Activated CD4-positive, CD25-positive, alpha-beta regulatory T cell treated with anti-CD3 and anti-CD28 coated beads, Interleukin-2, amount 50 U/mL, for 24 hours (primary cell): Measurements from ENCODE around the gene FOXS1.
A peak's percentile ranks its signal among the peaks of the same experiment; 100 is the strongest.

ENCODE experiments used
- ATAC-seq, 2 donors: fragments of 150-1000 bp; cut with Tn5 transposase; one replicate each; pipeline ENCODE4 v1.10.0; 2021; ENCODE audit warnings: mild to moderate bottlenecking in 1 of 2, moderate library complexity in 1 of 2

Gene FOXS1

DNA sequence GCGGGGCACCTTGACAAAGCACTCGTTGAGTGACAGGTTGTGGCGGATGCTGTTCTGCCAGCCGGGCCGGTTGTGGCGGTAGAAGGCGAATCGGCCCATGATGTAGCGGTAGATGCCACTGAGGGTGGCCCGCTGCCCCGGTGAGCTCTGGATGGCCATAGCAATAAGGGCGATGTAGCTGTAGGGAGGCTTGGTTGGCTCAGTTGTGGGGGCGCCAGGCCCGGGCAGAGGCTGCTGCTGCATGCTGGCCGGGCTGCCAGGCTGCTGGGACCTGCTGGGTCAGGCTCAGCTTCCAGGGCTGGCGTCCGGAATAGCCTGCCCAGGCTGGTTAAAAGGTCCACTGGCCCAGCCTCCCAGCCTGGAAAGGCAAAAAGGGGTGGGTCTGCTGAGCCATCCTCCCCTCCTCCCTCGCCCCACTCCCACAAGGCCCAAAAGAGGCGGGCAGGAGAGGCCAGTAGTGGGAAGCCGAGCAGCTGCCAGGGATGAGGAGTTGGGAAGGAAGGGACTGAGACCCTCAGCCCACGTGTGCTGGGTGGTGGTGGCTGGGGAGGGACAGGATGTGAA lies at the start of gene FOXS1:
TSS of gene FOXS1 (minus strand) at position 305 of the 564 bp plus-strand sequence. CDS start at position 243, 62 bp downstream.
- no peak for ATAC-seq

DNA sequence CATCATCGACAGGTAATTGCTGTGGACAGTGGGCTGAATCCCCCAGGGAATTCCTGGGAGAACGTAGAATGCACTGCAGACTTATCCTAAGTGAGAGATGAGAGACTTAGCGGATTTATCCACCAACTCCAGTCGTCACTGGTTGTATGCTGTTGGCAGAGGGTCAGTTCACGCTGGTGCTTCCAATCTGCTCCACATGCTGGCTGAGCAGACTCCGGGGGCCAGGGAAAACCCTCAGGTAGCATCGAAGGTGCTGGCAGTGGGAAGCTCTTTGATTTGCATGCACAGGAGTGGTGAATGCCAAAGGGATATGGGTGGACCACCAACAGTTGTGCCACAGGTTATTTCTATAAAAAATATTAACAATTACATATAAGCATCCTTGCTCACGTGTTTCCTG lies 45.2 kb upstream of the FOXS1 start:
- no peak for ATAC-seq

DNA sequence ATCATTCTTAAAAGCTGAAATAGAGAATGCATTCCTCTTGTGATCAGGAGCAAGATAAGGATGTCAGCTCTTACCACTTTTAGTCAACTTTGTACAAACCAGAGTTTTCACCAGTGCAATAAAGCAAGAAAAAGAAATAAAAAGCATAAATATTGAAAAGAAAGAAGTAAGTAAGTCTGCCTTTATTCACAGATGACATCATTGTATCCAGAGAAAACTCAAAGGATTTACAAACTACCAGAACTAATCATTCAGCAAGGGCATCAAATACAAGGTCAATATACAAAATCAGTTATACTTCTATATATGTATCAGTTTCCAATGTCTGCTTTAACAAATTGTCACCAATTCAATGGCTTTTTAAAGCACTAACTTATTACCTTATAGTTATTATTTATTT lies 38.4 kb upstream of the FOXS1 start:
- ATAC-seq: no peak

DNA sequence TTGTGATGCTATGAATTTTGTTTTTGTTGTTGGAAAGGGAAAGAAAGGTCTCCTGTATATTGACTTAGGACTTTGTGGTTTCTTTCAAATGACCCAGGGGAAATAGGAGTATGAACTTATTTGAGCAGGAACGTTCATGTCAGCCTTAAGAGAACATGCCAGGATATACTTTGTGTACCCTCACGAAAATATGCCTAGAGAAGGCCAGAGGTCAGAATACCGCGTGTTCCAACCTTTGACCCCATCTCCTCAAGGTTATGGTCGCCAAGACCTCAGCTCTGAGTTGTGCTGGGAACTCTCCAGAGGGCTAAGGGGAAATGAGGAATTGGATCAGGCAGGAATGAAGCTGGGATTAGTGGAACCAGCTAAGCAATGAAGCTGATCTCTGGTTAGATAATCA lies 36.5 kb upstream of the FOXS1 start:
- ATAC-seq: no peak

DNA sequence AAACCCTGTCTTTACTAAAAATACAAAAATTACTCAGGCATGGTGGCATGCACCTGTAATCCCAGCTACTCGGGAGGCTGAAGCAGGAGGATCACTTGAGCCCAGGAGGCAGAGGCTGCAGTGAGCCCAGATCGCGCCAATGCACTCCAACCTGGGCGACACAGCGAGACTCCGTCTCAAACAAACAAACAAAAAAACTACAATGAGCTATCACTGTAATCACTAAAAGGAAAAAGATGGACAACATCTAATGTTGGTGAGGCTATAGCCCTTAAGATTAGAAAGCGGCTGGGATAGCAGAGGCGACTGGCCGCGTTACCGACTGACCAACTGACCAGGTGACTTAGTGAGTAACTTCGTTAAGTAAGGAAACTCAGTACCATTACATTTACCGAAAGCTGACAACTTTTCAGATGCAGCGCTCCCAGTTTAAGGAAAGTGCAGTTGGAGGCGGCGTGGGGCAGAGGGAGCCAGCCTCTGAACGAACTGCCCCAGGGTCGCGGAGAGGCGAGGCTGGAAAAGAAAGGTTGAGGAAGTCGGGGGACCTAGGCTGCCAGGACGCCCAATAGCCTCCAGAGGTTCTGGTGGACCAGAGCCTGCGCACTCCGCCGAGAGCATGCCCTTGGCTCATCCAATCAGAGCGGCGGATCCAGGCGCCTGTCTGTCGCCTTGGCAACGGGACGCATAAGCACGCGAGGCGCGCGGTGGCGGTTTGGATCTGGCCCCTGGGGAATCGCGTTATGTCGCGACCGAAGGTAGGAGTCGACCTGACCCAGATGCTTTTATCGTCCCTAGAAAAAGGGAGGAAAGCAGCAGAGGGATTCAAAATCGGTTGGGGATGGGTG lies 34.0 kb upstream of the FOXS1 start:
- ATAC-seq: peak; percentile 88 to 94

DNA sequence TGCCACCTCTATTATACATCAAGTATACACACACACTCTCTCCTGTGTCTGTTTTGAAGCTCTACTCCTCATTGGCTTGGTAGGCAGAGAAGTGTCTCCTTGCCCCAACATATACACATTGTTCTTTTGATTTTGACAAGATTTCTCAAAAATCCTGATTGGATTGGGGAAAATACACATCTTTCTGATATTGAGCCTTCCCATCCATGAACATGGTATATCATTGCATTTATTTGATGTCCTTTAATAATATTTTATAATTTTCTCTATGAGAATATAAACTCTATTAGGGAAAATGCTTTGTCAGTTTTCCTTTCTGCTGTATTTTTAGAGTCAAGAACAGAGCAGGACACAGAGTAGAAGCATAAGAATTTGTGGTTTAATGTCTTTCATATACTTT lies 32.3 kb upstream of the FOXS1 start:
- no peak for ATAC-seq

DNA sequence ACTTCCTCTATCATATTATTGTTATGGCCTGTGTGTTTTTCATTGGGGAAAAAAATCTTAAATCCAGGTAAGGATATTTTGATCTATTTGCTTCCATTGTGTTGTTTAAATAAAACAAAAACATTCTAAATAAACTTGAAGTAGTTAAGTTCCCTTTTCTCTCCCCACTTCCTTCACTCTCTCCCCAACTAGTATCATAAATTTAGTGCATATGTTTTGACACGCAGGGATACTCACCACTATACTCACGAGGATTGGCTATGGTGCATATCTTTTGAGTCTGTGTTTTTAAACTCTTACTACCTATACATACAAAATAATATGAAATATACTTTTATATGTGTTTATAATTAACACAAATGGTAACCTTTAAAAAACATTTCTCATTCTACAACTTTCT lies 30.3 kb upstream of the FOXS1 start:
- no peak for ATAC-seq

DNA sequence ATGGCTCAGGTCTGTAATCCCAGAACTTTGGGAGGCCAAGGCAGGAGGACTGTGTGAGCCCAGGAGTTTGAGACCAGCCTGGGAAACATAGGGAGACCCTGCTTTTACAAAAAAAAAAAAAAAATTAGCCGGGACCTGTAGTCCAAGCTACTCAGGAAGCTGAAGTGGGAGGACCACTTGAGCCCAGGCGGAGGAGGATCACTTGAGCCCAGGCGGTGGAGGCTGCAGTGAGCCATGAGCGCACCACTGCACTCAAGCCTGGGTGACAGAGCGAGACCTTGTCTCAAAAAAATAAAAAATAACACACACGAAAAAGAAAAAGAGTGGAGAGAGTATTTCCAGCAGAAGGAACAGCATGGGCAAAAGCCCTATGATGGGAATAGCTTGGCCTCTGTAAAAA lies 27.0 kb upstream of the FOXS1 start:
- no peak for ATAC-seq

DNA sequence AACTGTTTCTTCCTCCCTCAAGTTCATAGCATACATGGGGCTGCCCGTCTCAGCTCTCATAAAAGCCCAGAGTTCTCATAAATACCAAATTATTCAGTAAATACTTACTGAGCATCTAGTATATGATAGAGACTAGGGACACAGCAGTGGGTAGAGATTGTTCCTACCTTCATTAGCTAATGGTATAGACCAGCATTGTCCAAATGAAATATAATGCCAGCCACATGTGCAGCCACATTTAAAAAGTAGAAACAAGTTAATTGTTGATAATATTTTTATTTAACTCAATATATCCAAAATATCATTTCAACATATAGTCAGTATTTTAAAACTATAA lies 26.2 kb upstream of the FOXS1 start:
- no peak for ATAC-seq

DNA sequence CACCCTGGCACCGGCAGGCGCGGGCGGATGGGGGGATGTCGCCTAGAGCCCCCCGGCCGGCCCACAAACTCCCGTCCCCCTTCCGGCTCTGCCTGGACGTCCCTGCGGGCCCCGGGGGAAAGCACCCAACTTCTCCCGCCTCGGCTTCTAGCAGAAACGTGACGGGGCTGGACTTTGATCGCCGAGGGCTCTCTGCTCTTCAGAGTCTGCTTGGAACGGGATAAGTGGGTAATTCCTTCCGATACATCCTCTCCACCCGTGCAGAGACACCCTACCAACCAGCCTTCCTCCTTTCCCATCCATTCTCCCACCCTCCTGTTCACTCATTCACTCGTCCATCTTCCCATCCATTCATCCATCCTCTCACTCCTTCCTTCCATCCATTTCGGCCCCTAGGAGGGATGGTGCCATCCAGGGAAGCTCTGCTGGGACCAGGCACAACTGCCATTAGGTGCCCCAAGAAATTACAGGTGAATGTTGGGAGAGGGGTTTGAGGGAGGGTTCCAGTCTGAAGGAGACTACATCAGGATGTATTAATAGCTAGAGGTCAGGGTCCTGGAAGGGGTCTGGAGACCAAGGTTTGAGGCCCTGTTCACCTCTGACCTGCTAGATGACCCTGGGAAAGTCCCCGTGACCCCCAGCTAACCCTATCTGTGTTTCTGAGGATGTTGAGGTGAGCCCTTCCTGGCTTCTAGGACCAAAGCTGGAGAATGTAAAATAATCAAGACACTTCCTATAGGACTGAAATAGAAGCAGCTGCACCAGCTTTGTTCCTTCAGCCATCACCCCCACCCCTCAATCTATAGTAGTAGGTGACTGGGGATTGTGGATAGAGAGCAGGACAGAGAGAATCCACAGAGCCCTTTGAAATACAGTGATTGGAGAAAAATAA lies 25.6 kb upstream of the FOXS1 start:
- no peak for ATAC-seq

DNA sequence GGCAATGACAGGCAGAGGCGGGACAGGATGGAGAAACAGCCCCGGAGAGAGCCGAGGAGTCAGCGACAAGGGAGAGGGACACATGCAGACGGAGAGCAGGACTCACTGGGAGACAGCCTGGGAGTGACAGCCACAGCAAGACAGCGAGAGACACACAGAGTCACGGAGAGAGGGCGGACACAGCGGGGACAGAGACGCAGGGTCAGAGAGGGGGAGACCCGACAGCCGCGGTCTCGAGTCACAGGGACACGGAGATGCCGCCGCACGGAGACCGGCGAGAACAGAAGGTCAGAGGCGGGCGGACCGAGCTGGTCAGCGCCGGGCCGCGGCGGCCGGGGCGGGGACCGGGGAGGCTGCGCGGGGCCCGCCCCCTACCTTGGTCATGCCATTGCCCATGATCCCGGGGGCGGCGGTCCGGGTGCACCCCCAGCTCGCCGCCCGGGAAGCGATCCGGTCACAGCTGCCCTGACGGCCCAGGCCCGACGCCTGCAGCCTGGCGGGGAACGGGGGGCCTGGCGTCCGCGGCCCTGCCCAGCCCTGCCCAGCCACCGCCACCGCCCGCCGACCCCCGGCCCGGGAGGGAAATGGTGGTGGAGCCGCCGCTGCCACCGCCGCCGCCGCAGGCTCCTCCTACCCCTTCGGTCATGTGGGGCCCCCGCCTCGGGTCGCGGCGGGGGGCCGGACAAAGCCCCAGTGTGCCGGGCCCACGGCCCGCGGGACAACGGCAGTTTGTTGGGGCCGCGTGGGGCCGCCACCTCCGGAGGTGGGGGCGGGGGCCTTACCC lies 24.7 kb upstream of the FOXS1 start, which contains the start of the genes DUSP15 and TTLL9:
TSS of gene DUSP15 (minus strand) at position 586 of the 784 bp plus-strand sequence. CDS start at position 396, 190 bp downstream.
TSS of gene TTLL9 (plus strand) at position 693 of the 784 bp plus-strand sequence. CDS start 493 bp downstream, outside the sequence.
- peak; percentile 30 to 33 for ATAC-seq

DNA sequence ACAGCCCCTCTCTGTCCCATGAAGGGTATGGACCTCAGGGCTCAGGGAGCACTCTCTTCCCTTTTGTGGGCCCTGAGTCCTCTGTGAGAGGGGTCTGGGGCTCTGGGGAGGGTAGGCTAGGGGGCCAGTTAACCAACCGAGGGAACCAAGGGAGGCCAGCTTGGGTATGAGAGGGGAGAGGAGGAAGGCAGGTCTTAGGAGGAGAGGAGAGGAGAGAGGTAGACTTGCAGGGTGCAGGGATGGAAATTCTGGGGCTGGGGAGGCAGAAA lies 24.2 kb upstream of the FOXS1 start:
- no peak for ATAC-seq

DNA sequence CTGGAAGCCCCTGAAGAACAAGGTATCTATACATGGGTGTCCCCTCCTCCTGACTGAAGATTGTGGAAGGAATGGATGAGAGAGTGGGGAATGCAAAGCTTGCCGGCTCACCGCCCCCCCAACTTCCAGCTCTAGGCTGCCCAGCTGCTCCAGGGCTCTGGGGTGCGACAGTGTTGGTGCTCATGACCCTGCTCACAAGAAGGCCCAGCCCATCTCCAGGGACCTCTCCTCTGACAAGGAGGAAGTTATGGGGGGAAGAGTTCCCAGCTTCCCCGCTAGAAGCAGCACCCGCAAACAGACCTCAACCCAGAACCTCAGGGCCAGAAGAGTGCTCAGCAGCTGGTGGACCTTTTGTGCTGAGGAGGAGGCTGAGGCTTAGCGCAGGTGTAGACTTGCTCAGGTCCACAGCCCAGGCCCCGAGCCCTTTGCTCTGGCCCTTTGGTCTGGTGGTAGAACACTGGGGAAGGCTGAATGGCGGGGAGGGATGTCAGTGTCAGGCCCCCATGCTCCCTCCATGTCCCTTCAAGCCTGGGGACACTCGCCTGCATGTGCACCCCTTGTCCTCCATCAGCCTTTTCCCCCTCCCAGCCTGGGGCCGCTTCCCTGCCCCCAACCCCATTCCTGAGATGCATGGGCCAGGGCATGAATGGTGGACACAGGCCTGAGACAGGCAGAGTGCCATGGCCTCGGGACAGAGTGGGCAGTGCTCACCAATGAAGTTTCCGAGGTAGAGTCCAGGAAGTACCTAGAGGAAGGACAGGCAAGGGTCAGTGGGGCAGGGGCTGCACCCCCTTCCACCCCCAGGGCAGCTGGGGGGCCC lies 23.7 kb upstream of the FOXS1 start:
- ATAC-seq: no peak

DNA sequence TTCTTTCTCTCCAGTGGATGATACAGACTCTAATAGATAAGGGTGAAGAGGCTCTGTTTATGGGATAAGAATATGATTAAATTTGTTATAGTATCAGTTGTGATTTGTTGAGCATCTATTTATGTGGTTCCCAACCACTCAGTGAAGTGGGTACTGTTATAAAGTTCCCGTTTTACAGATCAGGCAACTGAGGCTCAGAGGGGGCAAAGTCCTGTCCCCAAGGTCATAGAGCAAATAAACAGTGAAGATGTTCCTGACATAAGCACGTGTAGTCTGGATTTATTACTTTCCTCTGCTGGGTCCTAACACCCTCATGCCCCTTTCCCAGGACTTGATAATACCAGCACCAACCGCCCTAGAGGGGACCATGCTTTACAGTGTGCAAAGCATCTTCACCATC lies 20.8 kb upstream of the FOXS1 start:
- no peak for ATAC-seq

DNA sequence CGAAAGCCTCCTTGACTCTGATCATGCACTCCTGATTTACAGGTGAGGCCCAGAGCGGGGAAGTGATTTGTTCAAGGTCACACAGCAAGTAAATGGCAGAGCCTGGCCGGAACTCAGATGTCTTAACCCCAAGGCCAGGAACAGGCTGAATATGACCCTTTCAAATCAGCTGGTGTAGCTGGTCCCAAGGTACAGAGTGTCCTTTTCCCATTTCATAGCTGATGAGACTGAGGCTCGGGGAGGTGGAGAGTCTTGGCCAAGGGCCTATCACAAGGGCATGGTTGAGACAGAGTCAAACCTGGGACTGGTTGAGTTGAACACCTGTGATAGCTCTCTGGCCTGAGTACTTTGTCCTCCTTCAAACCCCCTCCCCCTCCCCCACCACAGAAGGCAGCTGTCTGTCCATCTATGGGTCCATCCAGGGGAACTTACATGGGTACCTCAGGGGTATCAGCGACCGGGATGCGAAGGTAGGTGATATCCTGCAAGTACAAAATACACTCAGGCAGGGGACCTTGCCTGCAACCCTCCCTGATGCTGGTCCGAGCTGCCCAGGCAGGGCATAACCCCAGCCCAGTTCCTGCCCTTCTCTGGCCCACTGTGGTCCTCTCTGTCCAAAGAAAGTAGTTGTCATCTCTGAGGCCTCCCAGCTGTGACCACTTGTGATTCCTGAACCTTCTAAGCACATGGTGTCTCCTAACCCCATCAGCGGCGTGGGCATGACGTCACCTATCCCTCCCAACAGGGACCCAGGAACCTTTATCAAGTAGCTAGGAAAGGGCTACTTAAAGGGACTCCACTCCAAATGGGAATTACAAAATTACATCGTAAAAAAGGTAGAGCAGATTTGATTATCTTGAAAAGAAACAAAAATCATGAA lies 19.4 kb upstream of the FOXS1 start:
- ATAC-seq: no peak

DNA sequence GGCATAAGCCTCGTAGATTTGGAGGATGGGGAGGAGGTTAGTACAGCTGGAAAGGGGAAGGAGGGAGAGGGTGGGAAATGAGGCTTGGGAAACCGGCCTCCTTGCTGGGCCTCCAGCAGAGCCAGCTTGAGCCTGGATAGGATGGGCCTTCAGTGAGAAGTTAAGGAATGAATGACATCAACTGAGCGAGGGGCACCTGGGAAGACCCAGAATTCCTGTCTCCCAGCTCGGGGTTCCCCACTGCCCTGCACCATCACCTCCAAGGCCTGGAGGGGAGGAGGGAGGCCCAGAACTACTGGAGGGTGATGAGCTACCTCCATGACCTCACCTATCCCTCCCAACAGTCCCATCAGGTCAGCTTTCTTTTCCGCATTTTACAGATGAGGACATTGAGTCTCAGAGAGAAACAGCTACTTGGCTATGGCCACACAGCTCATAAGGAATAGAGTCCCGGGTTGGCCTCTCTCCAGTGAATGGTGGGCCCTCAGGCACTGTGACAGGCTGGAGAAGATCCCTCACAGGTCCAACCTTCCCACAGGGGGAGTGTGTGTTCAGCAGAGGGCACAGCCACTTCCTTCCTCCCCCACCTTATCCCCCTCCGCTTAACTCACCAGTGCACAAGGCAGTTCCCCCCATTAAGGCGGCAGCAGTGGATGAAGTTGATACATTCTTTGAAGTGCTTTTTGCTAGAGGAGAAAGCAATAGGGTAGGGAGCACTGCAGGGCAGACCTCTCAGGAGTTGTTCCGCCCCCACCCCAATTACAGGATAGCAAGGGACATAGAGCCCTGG lies 18.1 kb upstream of the FOXS1 start:
- ATAC-seq: no peak

DNA sequence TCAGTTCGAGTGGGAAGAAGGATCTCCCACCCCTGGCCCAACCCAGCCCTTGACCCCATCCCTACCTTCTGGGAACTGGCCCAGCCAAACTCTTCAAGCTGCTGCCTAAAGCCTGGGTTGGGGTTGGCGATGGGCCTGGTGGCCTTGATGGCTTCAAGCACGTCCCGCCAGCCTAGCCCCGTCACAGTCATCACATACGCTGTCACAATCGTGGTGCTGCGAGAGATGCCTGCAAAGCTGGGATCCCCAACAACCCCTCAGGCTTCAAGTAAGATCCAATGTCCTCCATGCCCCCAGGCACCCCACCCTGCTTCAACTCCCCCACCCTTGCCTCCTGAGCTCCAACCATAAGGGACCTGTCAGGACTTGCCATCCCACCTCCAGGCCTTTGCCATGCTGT lies 17.1 kb upstream of the FOXS1 start:
- no peak for ATAC-seq

DNA sequence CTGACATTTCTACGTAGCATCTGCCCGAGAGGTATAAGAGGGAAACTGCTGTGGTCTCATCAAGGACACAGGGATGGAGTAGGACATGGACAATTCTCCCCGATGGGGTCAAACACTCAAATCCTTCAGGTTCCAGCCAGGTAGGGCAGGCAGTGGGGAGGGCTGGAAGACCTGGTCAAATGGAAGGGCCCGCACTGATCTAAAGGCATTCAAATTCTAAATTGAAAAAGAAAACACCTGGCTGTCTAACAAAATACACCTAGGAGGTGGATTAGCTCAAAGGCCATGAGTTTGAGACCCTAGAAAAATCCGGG lies 16.7 kb upstream of the FOXS1 start:
- no peak for ATAC-seq

DNA sequence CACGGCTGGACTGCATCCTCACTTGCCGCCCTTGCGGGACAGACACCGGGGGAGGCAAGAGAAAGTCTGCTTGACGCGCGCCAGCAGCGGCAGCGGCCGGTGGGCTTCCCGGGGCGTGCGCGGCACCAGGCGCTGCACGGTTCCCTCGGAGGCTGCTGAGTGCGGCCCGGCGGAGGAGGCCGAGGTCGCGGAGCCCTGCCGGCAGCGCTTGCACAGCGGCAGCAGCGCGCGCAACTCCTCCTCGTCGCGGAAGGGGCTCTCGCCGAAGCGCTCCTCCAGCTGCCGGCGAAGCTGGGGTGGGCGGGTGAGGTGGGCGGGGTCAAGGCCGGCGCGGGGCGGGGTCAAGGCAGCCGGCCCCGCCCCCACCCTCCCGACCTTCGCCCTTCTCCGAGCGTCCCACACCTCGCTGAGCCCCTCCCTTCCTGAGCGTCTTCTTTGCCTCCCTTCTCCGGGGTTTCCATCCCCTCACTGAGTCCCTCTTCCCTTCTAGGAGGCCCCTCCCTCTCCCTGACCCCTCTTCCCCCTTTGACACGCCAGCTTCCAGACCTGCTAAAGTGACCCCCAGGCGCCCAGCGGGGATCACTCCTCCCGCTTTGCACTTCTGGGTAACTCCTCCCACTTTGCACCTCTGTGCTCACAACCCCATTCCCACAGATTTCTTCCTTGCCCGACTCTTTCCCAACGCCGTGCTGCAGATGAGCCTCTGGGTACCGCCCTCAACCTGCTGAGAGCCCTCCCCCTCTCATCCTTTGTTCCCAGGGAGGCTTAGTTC lies 16.2 kb upstream of the FOXS1 start:
- ATAC-seq: peak; percentile 66 to 75

DNA sequence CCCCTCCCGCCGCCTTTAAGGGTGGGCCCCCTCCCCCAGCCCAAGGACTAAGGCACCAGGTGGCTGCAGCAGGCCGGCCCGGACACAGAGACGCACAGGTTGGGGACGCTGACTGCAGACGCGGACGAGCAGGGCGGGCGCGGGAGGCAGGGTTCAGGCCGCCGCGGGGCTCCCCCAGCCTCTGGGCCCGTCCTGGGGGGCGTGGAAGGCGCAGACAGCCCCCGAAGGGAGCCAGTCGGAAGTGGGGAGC lies 15.7 kb upstream of the FOXS1 start:
- ATAC-seq: peak in 1 of 2 donors; percentile 27
